ENCODE data around the gene CALHM2.

DNA sequence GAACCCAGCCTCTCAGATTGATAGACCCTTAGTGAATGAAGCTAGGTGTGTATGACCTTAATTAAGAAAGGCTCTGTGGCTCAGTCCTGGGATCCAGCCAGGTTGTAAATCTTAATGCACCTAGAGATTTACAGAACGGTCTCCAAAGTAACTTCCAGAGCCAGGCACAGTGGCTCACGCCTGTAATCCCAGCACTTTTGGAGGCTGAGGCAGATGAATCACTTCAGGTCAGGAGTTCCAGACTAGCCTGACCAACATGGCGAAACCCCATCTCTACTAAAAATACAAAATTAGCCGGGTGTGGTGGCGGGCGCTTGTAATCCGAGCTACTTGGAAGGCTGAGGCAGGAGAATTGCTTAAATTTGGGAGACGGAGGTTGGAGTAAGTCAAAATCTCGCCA, 24.3 kb downstream of the CALHM2 start:
- TF ChIP-seq POLR2A (IDR thresholded peaks at IDR 0.05), result no peak
- no peak for TF ChIP-seq CTCF (IDR thresholded peaks at IDR 0.05)
- no peak for TF ChIP-seq POLR2AphosphoS5 (IDR thresholded peaks at IDR 0.05)

Measured in breast epithelium (tissue), 3 donors.